GM23338 (cell line): Measurements from ENCODE around the gene PREP. TPM values are rescaled to one million over a fixed set of nuclear protein-coding genes. Genes with fewer than 3 reads are reported as not detected.

Experiments used
- ATAC-seq: fragments of 200-7000 bp; cut with Tn5 transposase; 3 replicates; pipeline ENCODE4 v1.9.1; 2020
- DNase-seq: peaks from one replicate; pipeline ENCODE4 v3.0.0-alpha.2; 2015; ENCODE audit warnings: low spot score
- H2AFZ ChIP-seq: fragments of 200-600 bp; sonication (generic); 2 replicates; pipeline ENCODE4 v1.8.0; 2016; ENCODE audit warnings: antibody characterized with exemption, mild to moderate bottlenecking, moderate library complexity
- H3F3A ChIP-seq: fragments of 200-600 bp; sonication (generic); replicated peaks from 2 replicates; pipeline ENCODE4 v1.8.0; 2017; ENCODE audit warnings: antibody characterized with exemption, mixed run types, low read depth
- H3K27ac ChIP-seq: fragments of 200-600 bp; sonication (generic); 2 replicates; pipeline ENCODE4 v1.6.1; 2016; ENCODE audit warnings: low read depth
- H3K27me3 ChIP-seq: fragments of 200-600 bp; sonication (generic); 2 replicates; pipeline ENCODE4 v1.8.0; 2016; ENCODE audit warnings: mild to moderate bottlenecking, mixed run types, moderate library complexity; ENCODE audit not compliant: insufficient read depth
- H3K36me3 ChIP-seq: fragments of 200-600 bp; sonication (generic); 2 replicates; pipeline ENCODE4 v1.8.0; 2016; ENCODE audit warnings: mild to moderate bottlenecking; ENCODE audit not compliant: insufficient read depth
- H3K4me1 ChIP-seq: fragments of 200-600 bp; sonication (generic); 2 replicates; pipeline ENCODE4 v1.8.0; 2016; ENCODE audit warnings: mild to moderate bottlenecking, moderate library complexity; ENCODE audit not compliant: insufficient read depth
- H3K4me2 ChIP-seq: fragments of 200-600 bp; sonication (generic); 2 replicates; pipeline ENCODE4 v1.7.1; 2017; ENCODE audit warnings: mixed run types
- H3K4me3 ChIP-seq: fragments of 200-600 bp; sonication (generic); 2 replicates; pipeline ENCODE4 v1.6.1; 2016; ENCODE audit warnings: mixed run types
- H3K79me2 ChIP-seq: fragments of 200-600 bp; sonication (generic); replicated peaks from 2 replicates; pipeline ENCODE4 v1.8.0; 2017; ENCODE audit warnings: mild to moderate bottlenecking; ENCODE audit not compliant: insufficient read depth
- H3K9me2 ChIP-seq: fragments of 200-600 bp; sonication (generic); 2 replicates; pipeline ENCODE4 v1.8.0; 2017; ENCODE audit not compliant: insufficient read depth
- H4K20me1 ChIP-seq: fragments of 200-600 bp; sonication (generic); replicated peaks from 2 replicates; pipeline ENCODE4 v1.8.0; 2017; ENCODE audit warnings: mild to moderate bottlenecking; ENCODE audit not compliant: insufficient read depth
- H3K27ac Mint-ChIP-seq: 2 replicates; pipeline ENCODE4 v1.8.0; 2020; ENCODE audit warnings: inconsistent platforms, mild to moderate bottlenecking, moderate library complexity, mixed read lengths
- H3K27me3 Mint-ChIP-seq: 3 replicates; pipeline ENCODE4 v1.8.0; 2022; ENCODE audit warnings: low read depth, mild to moderate bottlenecking, moderate library complexity, mixed read lengths, inconsistent platforms; ENCODE audit not compliant: insufficient read depth, poor library complexity
- H3K36me3 Mint-ChIP-seq: 3 replicates; pipeline ENCODE4 v1.8.0; 2021; ENCODE audit warnings: low read depth, mild to moderate bottlenecking, inconsistent platforms, moderate library complexity, mixed read lengths
- H3K4me1 Mint-ChIP-seq: 3 replicates; pipeline ENCODE4 v1.8.0; 2020; ENCODE audit warnings: mild to moderate bottlenecking, inconsistent platforms, mixed read lengths
- H3K4me3 Mint-ChIP-seq: 3 replicates; pipeline ENCODE4 v1.8.0; 2021; ENCODE audit warnings: moderate library complexity, mild to moderate bottlenecking, inconsistent platforms, mixed read lengths
- H3K9me3 Mint-ChIP-seq: 3 replicates; pipeline ENCODE4 v1.8.0; 2020; ENCODE audit warnings: moderate library complexity, mild to moderate bottlenecking, inconsistent platforms, mixed read lengths
- CREB1 ChIP-seq: fragments of 250-450 bp; sonication (Bioruptor Pico); IDR thresholded peaks from 2 replicates; pipeline ENCODE4 v1.5.0; 2020; ENCODE audit warnings: low read depth, mild to moderate bottlenecking, moderate library complexity
- CTCF ChIP-seq, 2 experiments: fragments of 200-600 bp in 1 of 2; sonication (generic) in 1 of 2; conservative IDR thresholded peaks; 2 replicates each; pipeline versions ENCODE4 v1.5.1 to v1.6.1; 2016 to 2017; ENCODE audit warnings: antibody characterized with exemption in 2 of 2, low read depth in 2 of 2, mild to moderate bottlenecking in 2 of 2, moderate library complexity in 1 of 2
- ETS1 ChIP-seq: IDR thresholded peaks from 2 replicates; pipeline ENCODE4 v1.6.1; 2016; ENCODE audit warnings: antibody characterized with exemption
- EZH2 ChIP-seq: fragments of 200-600 bp; sonication (generic); IDR thresholded peaks from one replicate; pipeline ENCODE4 v1.8.0; 2017; ENCODE audit warnings: antibody characterized with exemption, mild to moderate bottlenecking, low read depth; ENCODE audit not compliant: unreplicated experiment
- JUNB ChIP-seq: IDR thresholded peaks from one replicate; pipeline ENCODE4 v1.6.1; 2016; ENCODE audit warnings: antibody characterized with exemption; ENCODE audit not compliant: unreplicated experiment
- NANOG ChIP-seq: IDR thresholded peaks from 2 replicates; pipeline ENCODE4 v1.6.1; 2016; ENCODE audit warnings: antibody characterized with exemption, borderline replicate concordance
- POLR2AphosphoS5 ChIP-seq: IDR thresholded peaks from 2 replicates; pipeline ENCODE4 v1.6.1; 2016; ENCODE audit warnings: antibody characterized with exemption, low read depth
- STAT1 ChIP-seq: IDR thresholded peaks from one replicate; pipeline ENCODE4 v1.6.1; 2016; ENCODE audit warnings: antibody characterized with exemption; ENCODE audit not compliant: unreplicated experiment
- ZNF114 ChIP-seq: fragments of 250-450 bp; sonication (Bioruptor Pico); IDR thresholded peaks from 2 replicates; pipeline ENCODE4 v1.5.0; 2020; ENCODE audit warnings: mild to moderate bottlenecking, moderate library complexity
- ZNF462 ChIP-seq: fragments of 250-450 bp; sonication (Bioruptor Pico); IDR thresholded peaks from 2 replicates; pipeline ENCODE4 v1.5.0; 2020; ENCODE audit warnings: mild to moderate bottlenecking, moderate library complexity
- polyA plus RNA-seq: library from polyadenylated mRNA; unstranded; fragments of >200 nt; fragmentation: Nextera tagmentation; extraction: Ambion mirVana; gene quantifications from 2 replicates; pipeline ENCODE4 v1.2.1, GENCODE V29; 2016
- total RNA-seq: library from RNA; depleted of rRNA; stranded (reverse); fragments of >200 nt; shearing (Covaris generic); gene quantifications from 2 replicates; pipeline ENCODE4 v1.2.3, GENCODE V29; 2014

The PREP gene
- total and polyA plus RNA-seq, 2 experiments from 2014 or later: 28.5 to 52.7 TPM

- no peak for TF ChIP-seq ZNF462
- TF ChIP-seq POLR2AphosphoS5: no peak
- no peak for TF ChIP-seq NANOG
- no peak for TF ChIP-seq CTCF (conservative IDR thresholded peaks at IDR 0.05; ENCODE audit: low read depth in 2 of 2)
Measured at GRCh38 chr6:105321207-105321606, 81.7 kb downstream of the PREP start (continued).

- Histone ChIP-seq H4K20me1 (peaks cover 7% of the 10 kb centered on the region; the same call in 1 of the 2 replicates), H3K27me3 (no peaks in the 10 kb centered on the region), H2AFZ (no peak overlapping the region), H3K36me3 (peaks cover 18% of the 10 kb centered on the region; the same call in 1 of the 2 replicates), H3K9me2 (no peaks in the 10 kb centered on the region), H3K4me2 (no peak overlapping the region), H3K79me2 (no peaks in the 10 kb centered on the region), H3F3A (no peaks in the 10 kb centered on the region), H3K4me3 (no peak overlapping the region), H3K4me1 (no peaks in the 10 kb centered on the region), H3K27ac (no peak overlapping the region)
- no peaks in the 10 kb centered on the region for H3K4me1 Mint-ChIP-seq
- H3K27me3 Mint-ChIP-seq: no peaks in the 10 kb centered on the region
- ATAC-seq: no peak
- H3K27ac Mint-ChIP-seq: no peak overlapping the region
- no peak overlapping the region for H3K4me3 Mint-ChIP-seq
- H3K36me3 Mint-ChIP-seq: peaks cover 6% of the 10 kb centered on the region; the same call in 2 of the 3 replicates
- DNase-seq: no peak
- no peaks in the 10 kb centered on the region for H3K9me3 Mint-ChIP-seq
- TF ChIP-seq POLR2AphosphoS5 (no peak), STAT1 (no peak), EZH2 (no peak), CREB1 (CRISPR knock-in tag) (no peak), ZNF114 (CRISPR knock-in tag) (no peak), NANOG (no peak), JUNB (no peak), ETS1 (no peak)
Measured at GRCh38 chr6:105320765-105321164, 82.1 kb downstream of the PREP start.
